Smooth muscle cell (in vitro differentiated cells): ENCODE measurements around the gene FGD4. TPM values are rescaled to one million over a fixed set of nuclear protein-coding genes. Genes with fewer than 3 reads are reported as not detected.

ENCODE experiments used
- DNase-seq: peaks from one replicate; lab custom pipeline; 2025; ENCODE audit not compliant: unreplicated experiment; lab: John Stamatoyannopoulos, UW
- H2AFZ ChIP-seq: fragments of 200-600 bp; sonication (generic); 2 replicates; pipeline ENCODE4 v1.6.0; 2016; ENCODE audit warnings: antibody characterized with exemption, low read depth, mild to moderate bottlenecking
- H3F3A ChIP-seq: fragments of 200-600 bp; sonication (generic); 2 replicates; pipeline ENCODE4 v1.6.0; 2017; ENCODE audit warnings: antibody characterized with exemption, low read depth
- H3K27ac ChIP-seq: fragments of 200-600 bp; sonication (generic); 2 replicates; pipeline ENCODE4 v1.5.1; 2016; ENCODE audit warnings: low read depth, mild to moderate bottlenecking
- H3K27me3 ChIP-seq: fragments of 200-600 bp; sonication (generic); 2 replicates; pipeline ENCODE4 v1.6.1; 2016; ENCODE audit warnings: low read depth, mild to moderate bottlenecking
- H3K36me3 ChIP-seq: fragments of 200-600 bp; sonication (generic); 2 replicates; pipeline ENCODE4 v1.5.1; 2016; ENCODE audit warnings: low read depth
- H3K4me1 ChIP-seq: fragments of 200-600 bp; sonication (generic); 2 replicates; pipeline ENCODE4 v1.5.1; 2016; ENCODE audit warnings: low read depth
- H3K4me2 ChIP-seq: fragments of 200-600 bp; sonication (generic); 2 replicates; pipeline ENCODE4 v1.6.0; 2016; ENCODE audit warnings: mild to moderate bottlenecking
- H3K4me3 ChIP-seq: fragments of 200-600 bp; sonication (generic); 2 replicates; pipeline ENCODE4 v1.5.1; 2016; ENCODE audit warnings: mild to moderate bottlenecking
- H3K79me2 ChIP-seq: fragments of 200-600 bp; sonication (generic); 2 replicates; pipeline ENCODE4 v1.6.0; 2016; ENCODE audit warnings: low read depth, mild to moderate bottlenecking
- H3K9ac ChIP-seq: fragments of 200-600 bp; sonication (generic); 2 replicates; pipeline ENCODE4 v1.6.0; 2016; ENCODE audit warnings: low read depth
- H3K9me3 ChIP-seq: fragments of 200-600 bp; sonication (generic); replicated peaks from 2 replicates; pipeline ENCODE4 v1.5.1; 2016; ENCODE audit warnings: low read depth
- H4K20me1 ChIP-seq: fragments of 200-600 bp; sonication (generic); 2 replicates; pipeline ENCODE4 v1.6.0; 2016; ENCODE audit warnings: low read depth
- CTCF ChIP-seq: fragments of 200-600 bp; sonication (generic); IDR thresholded peaks from 2 replicates; pipeline ENCODE4 v1.5.1; 2017; ENCODE audit warnings: borderline replicate concordance, mild to moderate bottlenecking, antibody characterized with exemption; ENCODE audit not compliant: insufficient read depth, poor library complexity, severe bottlenecking
- WGBS: methylation state at CpG from one replicate; pipeline ENCODE4 v1.1.7; 2016; ENCODE audit warnings: low lambda C conversion rate; 5-methylcytosine and 5-hydroxymethylcytosine counted together
- polyA plus RNA-seq: library from polyadenylated mRNA; unstranded; fragments of >200 nt; fragmentation: Nextera tagmentation; extraction: Ambion mirVana; gene quantifications from 2 replicates; pipeline ENCODE4 v1.2.1, GENCODE V29; 2016
- total RNA-seq: library from RNA; depleted of rRNA; stranded (reverse); fragments of >200 nt; gene quantifications from 2 replicates; pipeline ENCODE4 v1.2.3, GENCODE V29; 2014

Gene FGD4
- total and polyA plus RNA-seq, 2 experiments from 2014 or later = 0.42 to 5.8 TPM

GRCh38 chr12:32551058-32551457 is 151.7 kb downstream of the FGD4 start:
- Histone ChIP-seq H3K79me2 (no peaks in the 10 kb centered on the region), H4K20me1 (no peaks in the 10 kb centered on the region), H3K9me3 (no peaks in the 10 kb centered on the region), H3F3A (no peaks in the 10 kb centered on the region), H3K4me1 (peaks cover 11% of the 10 kb centered on the region), H3K9ac (no peak overlapping the region), H3K27ac (no peak overlapping the region), H2AFZ (no peak overlapping the region), H3K36me3 (no peaks in the 10 kb centered on the region), H3K27me3 (no peaks in the 10 kb centered on the region), H3K4me2 (no peak overlapping the region), H3K4me3 (no peak overlapping the region)
- no peak for TF ChIP-seq CTCF
- WGBS = 98% methylated on average over 2 of the region's 2 CpGs
- DNase-seq = no peak

- Histone ChIP-seq H3K4me1 (peaks cover 23% of the 10 kb centered on the region), H3K36me3 (no peaks in the 10 kb centered on the region), H3K79me2 (no peaks in the 10 kb centered on the region), H3K4me3 (no peak overlapping the region), H3K4me2 (no peak overlapping the region), H4K20me1 (no peaks in the 10 kb centered on the region), H3K9ac (no peak overlapping the region), H3K27ac (no peak overlapping the region), H3K27me3 (no peaks in the 10 kb centered on the region), H2AFZ (no peak overlapping the region), H3K9me3 (no peaks in the 10 kb centered on the region), H3F3A (no peaks in the 10 kb centered on the region)
- WGBS = 82% methylated on average over 1 of the region's 1 CpG
- DNase-seq = no peak
- TF ChIP-seq CTCF = no peak
Observed at GRCh38 chr12:32558903-32559302, 159.5 kb downstream of the FGD4 start.

GRCh38 chr12:32559434-32559833 is 160.1 kb downstream of the FGD4 start:
- Histone ChIP-seq H3K79me2 (no peaks in the 10 kb centered on the region), H3F3A (no peaks in the 10 kb centered on the region), H3K4me2 (no peak overlapping the region), H2AFZ (no peak overlapping the region), H4K20me1 (no peaks in the 10 kb centered on the region), H3K27me3 (no peaks in the 10 kb centered on the region), H3K4me3 (no peak overlapping the region), H3K9ac (no peak overlapping the region), H3K4me1 (peaks cover 23% of the 10 kb centered on the region), H3K36me3 (no peaks in the 10 kb centered on the region), H3K9me3 (no peaks in the 10 kb centered on the region), H3K27ac (no peak overlapping the region)
- DNase-seq = no peak
- TF ChIP-seq CTCF = no peak
- WGBS = 84% methylated on average over 3 of the region's 3 CpGs

GRCh38 chr12:32560520-32560919 is 161.2 kb downstream of the FGD4 start:
- Histone ChIP-seq H3K9me3 (no peaks in the 10 kb centered on the region), H3K4me3 (no peak overlapping the region), H3K27ac (no peak overlapping the region), H4K20me1 (no peaks in the 10 kb centered on the region), H3K36me3 (no peaks in the 10 kb centered on the region), H3K4me2 (no peak overlapping the region), H2AFZ (no peak overlapping the region), H3K79me2 (no peaks in the 10 kb centered on the region), H3K27me3 (no peaks in the 10 kb centered on the region), H3K9ac (no peak overlapping the region), H3K4me1 (peaks cover 23% of the 10 kb centered on the region), H3F3A (no peaks in the 10 kb centered on the region)
- 96% methylated on average over 4 of the region's 4 CpGs for WGBS
- DNase-seq = no peak
- no peak for TF ChIP-seq CTCF
